ENCODE results near the gene LHX3. TPM values are rescaled to one million over a fixed set of nuclear protein-coding genes. Genes with fewer than 3 reads are reported as not detected.

Gene LHX3
- polyA plus RNA-seq, 1 of the 3 experiments (the other 2 are of a cell fraction): not detected

DNA sequence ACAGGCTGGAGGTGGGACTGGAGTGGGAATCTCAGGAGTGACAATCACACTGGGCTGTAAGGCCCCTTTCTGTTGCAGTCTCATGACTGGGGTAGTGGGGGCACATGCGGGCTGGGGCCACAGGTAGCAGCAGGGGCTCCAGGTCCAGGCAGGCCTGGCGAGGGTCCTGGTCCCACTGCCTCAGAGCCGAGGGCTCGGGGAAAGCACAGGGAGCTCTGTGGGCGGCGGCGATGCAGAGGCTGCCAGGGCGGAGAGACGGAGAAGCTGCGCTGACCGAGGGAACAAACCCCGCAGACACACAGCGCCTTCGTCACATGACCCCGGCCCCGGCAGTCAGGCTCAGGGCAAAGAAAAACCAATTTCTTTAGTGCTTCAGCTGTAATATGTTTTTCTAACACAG, 5.3 kb upstream of the LHX3 start:
- Histone ChIP-seq H3K36me3 (replicated peaks in 1 of 2; ENCODE audit: control insufficient read depth in 1 of 2, insufficient read depth in 2 of 2, low read length in 1 of 2) (peaks cover 5 to 31% of the 10 kb centered on the region in 2 experiments), H3K9me2 (no peaks in the 10 kb centered on the region), H3K4me2 (no peak overlapping the region), H3K79me2 (ENCODE audit: insufficient read depth) (no peaks in the 10 kb centered on the region), H3K27ac (ENCODE audit: low read depth in 2 of 2, low read length in 1 of 2) (no peak overlapping the region), H3K27me3 (ENCODE audit: insufficient read depth) (no peaks in the 10 kb centered on the region), H3F3A (replicated peaks; ENCODE audit: insufficient read depth) (no peaks in the 10 kb centered on the region), H3K4me3 (ENCODE audit: low read depth in 2 of 2, low read length in 1 of 2) (no peak overlapping the region), H3K9ac (no peak overlapping the region), H4K20me1 (ENCODE audit: insufficient read depth) (peaks cover 14% of the 10 kb centered on the region; the same call in 1 of the 2 replicates), H3K9me3 (no peaks in the 10 kb centered on the region), H2AFZ (ENCODE audit: low read depth) (no peak overlapping the region), H3K4me1 (ENCODE audit: control insufficient read depth in 1 of 2, insufficient read depth in 2 of 2, low read depth in 1 of 2, low read length in 1 of 2) (peaks cover 0 to 9% of the 10 kb centered on the region in 2 experiments; a peak in 1 of 4 replicates)
- CTCF ChIA-PET: interaction anchor here (0.6 to 4.8 kb wide), 6 partner anchors 9 to 73 kb away, joined by 3 to 32 read pairs (median 4); no protein-coding TSS in a partner anchor
- POLR2A ChIA-PET: no interaction called here
- TF ChIP-seq, protein P1, sequence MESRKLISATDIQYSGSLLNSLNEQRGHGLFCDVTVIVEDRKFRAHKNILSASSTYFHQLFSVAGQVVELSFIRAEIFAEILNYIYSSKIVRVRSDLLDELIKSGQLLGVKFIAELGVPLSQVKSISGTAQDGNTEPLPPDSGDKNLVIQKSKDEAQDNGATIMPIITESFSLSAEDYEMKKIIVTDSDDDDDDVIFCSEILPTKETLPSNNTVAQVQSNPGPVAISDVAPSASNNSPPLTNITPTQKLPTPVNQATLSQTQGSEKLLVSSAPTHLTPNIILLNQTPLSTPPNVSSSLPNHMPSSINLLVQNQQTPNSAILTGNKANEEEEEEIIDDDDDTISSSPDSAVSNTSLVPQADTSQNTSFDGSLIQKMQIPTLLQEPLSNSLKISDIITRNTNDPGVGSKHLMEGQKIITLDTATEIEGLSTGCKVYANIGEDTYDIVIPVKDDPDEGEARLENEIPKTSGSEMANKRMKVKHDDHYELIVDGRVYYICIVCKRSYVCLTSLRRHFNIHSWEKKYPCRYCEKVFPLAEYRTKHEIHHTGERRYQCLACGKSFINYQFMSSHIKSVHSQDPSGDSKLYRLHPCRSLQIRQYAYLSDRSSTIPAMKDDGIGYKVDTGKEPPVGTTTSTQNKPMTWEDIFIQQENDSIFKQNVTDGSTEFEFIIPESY (IDR thresholded peaks at IDR 0.05; ENCODE audit: borderline replicate concordance, low read depth): no peak
- no peak for TF ChIP-seq RCOR1 (IDR thresholded peaks at IDR 0.05; ENCODE audit: low read length)
- TF ChIP-seq FOSL2 (IDR thresholded peaks at IDR 0.05; ENCODE audit: borderline replicate concordance, low read depth): no peak
- TF ChIP-seq, protein P2, sequence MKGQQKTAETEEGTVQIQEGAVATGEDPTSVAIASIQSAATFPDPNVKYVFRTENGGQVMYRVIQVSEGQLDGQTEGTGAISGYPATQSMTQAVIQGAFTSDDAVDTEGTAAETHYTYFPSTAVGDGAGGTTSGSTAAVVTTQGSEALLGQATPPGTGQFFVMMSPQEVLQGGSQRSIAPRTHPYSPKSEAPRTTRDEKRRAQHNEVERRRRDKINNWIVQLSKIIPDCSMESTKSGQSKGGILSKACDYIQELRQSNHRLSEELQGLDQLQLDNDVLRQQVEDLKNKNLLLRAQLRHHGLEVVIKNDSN (IDR thresholded peaks at IDR 0.05; ENCODE audit: borderline replicate concordance, low read depth): no peak
- no peak for TF ChIP-seq MAX (IDR thresholded peaks at IDR 0.05; ENCODE audit: low read depth)
- TF ChIP-seq RAD21 (IDR thresholded peaks at IDR 0.05; ENCODE audit: low read length): no peak
- no peak for TF ChIP-seq IRF3 (IDR thresholded peaks at IDR 0.05; ENCODE audit: low read depth, low read length)
- no peak for TF ChIP-seq RXRA (IDR thresholded peaks at IDR 0.05; ENCODE audit: borderline replicate concordance, low read depth)
- no peak for TF ChIP-seq EZH2phosphoT487 (IDR thresholded peaks at IDR 0.05; ENCODE audit: borderline replicate concordance, low read depth)
- no peak for TF ChIP-seq GABPA (IDR thresholded peaks at IDR 0.05; ENCODE audit: low read depth)
- no peak for TF ChIP-seq REST (IDR thresholded peaks at IDR 0.05; ENCODE audit: low read depth, low read length)
- no peak for TF ChIP-seq TEAD4 (IDR thresholded peaks at IDR 0.05; ENCODE audit: borderline replicate concordance, insufficient read depth)
- no peak for TF ChIP-seq CTCF (IDR thresholded peaks at IDR 0.05)
- no peak for TF ChIP-seq TAF1 (IDR thresholded peaks at IDR 0.05; ENCODE audit: borderline replicate concordance, low read depth, low read length)
- no peak for TF ChIP-seq SMC3 (IDR thresholded peaks at IDR 0.05; ENCODE audit: low read depth, low read length)
- no peak for TF ChIP-seq FOXM1 (IDR thresholded peaks at IDR 0.05; ENCODE audit: low read depth)
- TF ChIP-seq SIN3A (IDR thresholded peaks at IDR 0.05; ENCODE audit: borderline replicate concordance, low read depth, low read length): no peak
- TF ChIP-seq PBX3 (IDR thresholded peaks at IDR 0.05): no peak
- no peak for TF ChIP-seq EP300 (IDR thresholded peaks at IDR 0.05; ENCODE audit: borderline replicate concordance in 1 of 2, low read depth in 1 of 2, low read length in 1 of 2)
- TF ChIP-seq TCF12 (IDR thresholded peaks at IDR 0.05): no peak
- 97% methylated on average over 16 of the region's 16 CpGs for WGBS (ENCODE audit: low lambda C conversion rate)
- no peak for DNase-seq
